Measurements from ENCODE around the gene HTR7. TPM values are rescaled to one million over a fixed set of nuclear protein-coding genes. Genes with fewer than 3 reads are reported as not detected.

The HTR7 gene
- total RNA-seq, 2 experiments from 2014 or later, result not detected

- H3K36me3 Mint-ChIP-seq (ENCODE audit: low read depth), result no peaks in the 10 kb centered on the region
- H3K27me3 Mint-ChIP-seq, result peaks cover 4% of the 10 kb centered on the region
- H3K9me3 Mint-ChIP-seq, result no peaks in the 10 kb centered on the region
- ATAC-seq (no peak), DNase-seq (no peak)
- no peak for TF ChIP-seq CTCF (IDR thresholded peaks at IDR 0.05)
- ChIA-PET CTCF (interaction anchor here (0.8 to 1.4 kb wide), 2 partner anchors 79 to 94 kb away, joined by 3 to 4 read pairs; no protein-coding TSS in a partner anchor), POLR2A (no interaction called here)
- no peaks in the 10 kb centered on the region for H3K4me1 Mint-ChIP-seq (ENCODE audit: low read depth)
- H3K27ac Mint-ChIP-seq, result no peak overlapping the region
- no peak overlapping the region for H3K4me3 Mint-ChIP-seq
- intact Hi-C loops (cut with micrococcal nuclease), result no loop called here
Measured at GRCh38 chr10:90785782-90786181, 72.1 kb downstream of the HTR7 start.

- H3K9me3 Mint-ChIP-seq, result no peaks in the 10 kb centered on the region
- no peak overlapping the region for H3K27ac Mint-ChIP-seq
- ChIA-PET CTCF (interaction anchor here (1.0 kb wide), 1 partner anchor 15 kb away, joined by 3 read pairs; no protein-coding TSS in a partner anchor), POLR2A (interaction anchor here (0.6 kb wide), 1 partner anchor 1864 kb away, joined by 9 read pairs; no protein-coding TSS in a partner anchor)
- H3K4me3 Mint-ChIP-seq, result no peak overlapping the region
- no peaks in the 10 kb centered on the region for H3K4me1 Mint-ChIP-seq (ENCODE audit: low read depth)
- peaks cover 4% of the 10 kb centered on the region for H3K27me3 Mint-ChIP-seq
- H3K36me3 Mint-ChIP-seq (ENCODE audit: low read depth), result no peaks in the 10 kb centered on the region
- DNase-seq (no peak), ATAC-seq (no peak)
- intact Hi-C loops (cut with micrococcal nuclease), result no loop called here
- no peak for TF ChIP-seq CTCF (IDR thresholded peaks at IDR 0.05)
Measured at GRCh38 chr10:90784771-90785170, 73.1 kb downstream of the HTR7 start.

GRCh38 chr10:90780488-90780887 is 77.4 kb downstream of the HTR7 start:
- Mint-ChIP-seq H3K27me3 (peaks cover 3% of the 10 kb centered on the region), H3K27ac (no peak overlapping the region), H3K4me1 (ENCODE audit: low read depth) (no peaks in the 10 kb centered on the region), H3K4me3 (no peak overlapping the region), H3K36me3 (ENCODE audit: low read depth) (no peaks in the 10 kb centered on the region), H3K9me3 (no peaks in the 10 kb centered on the region)
- ATAC-seq (no peak), DNase-seq (no peak)
- POLR2A ChIA-PET, result no interaction called here
- intact Hi-C loops (cut with micrococcal nuclease), result no loop called here
- no peak for TF ChIP-seq CTCF (IDR thresholded peaks at IDR 0.05)
- CTCF ChIA-PET, result no interaction called here

- intact Hi-C loops (cut with micrococcal nuclease), result no loop called here
- POLR2A ChIA-PET, result no interaction called here
- Mint-ChIP-seq H3K4me1 (ENCODE audit: low read depth) (no peaks in the 10 kb centered on the region), H3K27ac (no peak overlapping the region), H3K4me3 (no peak overlapping the region), H3K36me3 (ENCODE audit: low read depth) (no peaks in the 10 kb centered on the region), H3K27me3 (peaks cover 2% of the 10 kb centered on the region), H3K9me3 (no peaks in the 10 kb centered on the region)
- ATAC-seq, result no peak
- DNase-seq, result no peak
- no peak for TF ChIP-seq CTCF (IDR thresholded peaks at IDR 0.05)
- CTCF ChIA-PET, result interaction anchor here (1.3 kb wide), 1 partner anchor 9 kb away, joined by 3 read pairs; no protein-coding TSS in a partner anchor
Measured at GRCh38 chr10:90779548-90779947, 78.3 kb downstream of the HTR7 start.

- no peak overlapping the region for H3K27ac Mint-ChIP-seq
- intact Hi-C loops (cut with micrococcal nuclease), result no loop called here
- H3K4me1 Mint-ChIP-seq (ENCODE audit: low read depth), result no peaks in the 10 kb centered on the region
- no peak overlapping the region for H3K4me3 Mint-ChIP-seq
- POLR2A ChIA-PET, result no interaction called here
- H3K27me3 Mint-ChIP-seq, result peaks cover 2% of the 10 kb centered on the region
- DNase-seq, result no peak
- TF ChIP-seq CTCF (IDR thresholded peaks at IDR 0.05), result no peak
- H3K36me3 Mint-ChIP-seq (ENCODE audit: low read depth), result no peaks in the 10 kb centered on the region
- H3K9me3 Mint-ChIP-seq, result no peaks in the 10 kb centered on the region
- no peak for ATAC-seq
- CTCF ChIA-PET, result interaction anchor here (0.8 kb wide), 1 partner anchor 86 kb away, joined by 3 read pairs; no protein-coding TSS in a partner anchor
Measured at GRCh38 chr10:90777621-90778020, 80.2 kb downstream of the HTR7 start.

All from activated CD8-positive, alpha-beta T cell treated with anti-CD3 and anti-CD28 coated beads for 36 hours (primary cell).